GM12892 (cell line): Measurements from ENCODE around the gene TMEM138. TPM values are rescaled to one million over a fixed set of nuclear protein-coding genes. Genes with fewer than 3 reads are reported as not detected.

Experiments
- DNase-seq: peaks from one replicate; pipeline ENCODE4 v3.0.0; 2011; ENCODE audit not compliant: insufficient read length
- FAIRE-seq: peaks from 2 replicates; lab custom pipeline; 2011; peaks lifted over from hg19 to GRCh38; lab: Jason Lieb, UNC
- POLR2A ChIP-seq: IDR thresholded peaks from 2 replicates; pipeline ENCODE4 v1.6.1; 2011; ENCODE audit warnings: low read depth, low read length, control low read depth
- POLR2AphosphoS5 ChIP-seq: IDR thresholded peaks from 2 replicates; pipeline ENCODE4 v1.6.1; 2011; ENCODE audit warnings: low read depth, low read length, control low read depth
- TAF1 ChIP-seq: IDR thresholded peaks from 2 replicates; pipeline ENCODE4 v1.6.1; 2011; ENCODE audit warnings: low read depth, mild to moderate bottlenecking, control low read depth, low read length, borderline replicate concordance
- polyA plus RNA-seq: library from polyadenylated mRNA; unstranded; fragments of >200 nt; gene quantifications from one replicate; pipeline ENCODE4 v1.2.1, GENCODE V29; 2012; ENCODE audit warnings: missing spikeins, inconsistent platforms; ENCODE audit not compliant: missing spikeins

The TMEM138 gene
- polyA plus RNA-seq: 32.2 TPM

DNA sequence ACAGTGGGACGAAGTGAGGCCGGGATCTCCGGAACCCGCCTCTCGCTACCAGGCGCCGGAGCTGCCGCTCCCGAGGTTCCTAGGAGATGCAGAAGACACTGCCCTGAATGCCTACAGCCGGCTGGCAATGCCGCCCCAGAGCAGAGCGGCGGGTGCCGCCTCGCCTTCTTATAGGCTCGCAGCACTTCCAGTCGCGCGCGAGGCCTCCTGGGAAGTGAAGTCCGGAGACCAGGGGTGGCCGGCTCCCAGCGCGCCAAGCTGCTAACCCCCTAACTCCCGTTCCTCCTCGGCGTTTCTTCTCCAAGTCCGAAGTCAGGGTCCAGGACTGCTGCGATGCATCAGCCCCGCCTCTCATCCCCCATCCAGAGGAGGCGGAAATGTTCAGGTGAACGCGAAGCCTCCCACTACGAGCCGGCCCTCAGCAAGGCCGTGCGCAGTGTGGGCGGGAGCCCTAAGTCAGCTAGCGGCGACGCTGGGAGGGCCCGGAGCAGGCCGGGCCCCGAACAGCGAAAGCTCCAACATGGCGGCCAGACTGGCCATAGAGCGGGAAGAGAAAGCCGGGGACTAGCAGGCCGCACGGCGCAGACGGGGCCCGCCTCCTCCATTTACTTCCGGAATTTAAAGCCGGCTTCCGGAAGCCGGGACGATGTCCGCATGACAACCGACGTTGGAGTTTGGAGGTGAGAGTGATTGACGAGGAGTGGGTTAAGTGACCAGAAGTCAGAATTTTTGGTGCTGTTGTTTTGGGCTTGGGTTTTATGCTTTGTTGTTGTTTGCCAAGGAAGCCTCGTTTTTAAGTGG, at the start of gene TMEM138, which contains the start of gene CYB561A3:
TSS of gene TMEM138 (plus strand) at position 634 of the 801 bp plus-strand sequence. CDS start 2,017 bp downstream, outside the sequence.
TSS of gene CYB561A3 (minus strand) at position 142 of the 801 bp plus-strand sequence. CDS start 5,169 bp downstream, outside the sequence.
- TF ChIP-seq POLR2A (peak; percentile 94), TAF1 (peak; percentile 77), POLR2AphosphoS5 (peak; percentile 93)
- DNase-seq (peak; percentile 87), FAIRE-seq (peak; percentile 90)

DNA sequence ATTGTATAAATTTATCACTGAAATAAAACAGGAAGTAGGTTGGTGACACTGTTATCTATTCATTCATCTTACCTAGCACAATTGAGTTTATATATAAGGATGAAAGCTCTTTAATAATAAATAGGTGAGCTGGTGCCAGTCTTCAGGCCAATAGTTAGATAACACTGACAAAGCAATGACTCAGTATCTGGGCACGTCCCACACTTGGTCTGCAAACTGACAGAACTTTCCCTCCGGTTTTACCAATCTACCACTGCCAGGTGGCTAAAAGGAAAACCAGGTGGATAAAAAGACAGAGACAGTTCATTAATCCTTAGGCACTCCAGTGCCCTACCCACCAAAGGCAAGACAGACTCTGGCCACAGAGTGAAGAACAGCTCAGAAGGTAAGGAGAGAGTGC, 46.9 kb upstream of the TMEM138 start:
- FAIRE-seq (no peak), DNase-seq (no peak)

DNA sequence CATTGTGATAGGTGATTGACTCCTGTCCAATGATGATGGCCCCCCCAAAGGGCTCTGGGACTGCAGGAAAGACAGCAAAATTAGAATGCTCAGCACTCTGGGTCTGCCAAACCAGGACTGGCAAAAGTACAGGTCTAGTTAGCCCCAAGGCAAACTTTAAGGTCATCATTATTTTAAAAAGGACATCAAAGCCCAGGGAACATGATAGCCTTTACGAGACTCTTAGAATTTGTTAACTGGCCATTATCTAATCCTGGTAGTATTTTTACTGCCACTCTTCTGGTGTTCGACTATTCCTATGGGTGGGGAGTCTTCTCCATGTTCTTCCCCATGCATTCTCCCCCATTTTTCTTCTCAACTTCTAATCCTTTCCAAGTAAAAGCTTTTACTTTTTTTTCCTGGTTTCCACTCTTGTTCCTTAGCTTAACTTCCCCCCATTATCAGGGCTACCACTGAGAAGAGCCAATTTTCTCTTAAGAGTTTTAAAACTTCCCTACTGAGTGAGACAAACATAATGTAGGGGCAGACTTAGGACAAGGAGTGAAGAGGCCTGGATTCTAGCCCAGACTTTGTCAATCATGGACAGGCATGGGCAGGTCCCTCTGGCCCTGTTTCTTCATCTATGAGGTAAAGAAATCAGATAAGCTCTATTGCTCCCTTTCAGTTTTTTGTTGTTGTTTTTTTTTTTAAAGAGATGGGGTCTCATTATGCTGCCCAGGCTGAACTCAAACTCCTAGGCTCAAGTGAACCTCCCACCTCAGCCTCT, 36.3 kb upstream of the TMEM138 start:
- FAIRE-seq: no peak

More for the DNA sequence above, 46.9 kb upstream of the TMEM138 start:
- TF ChIP-seq POLR2A (no peak), POLR2AphosphoS5 (no peak), TAF1 (no peak)

DNA sequence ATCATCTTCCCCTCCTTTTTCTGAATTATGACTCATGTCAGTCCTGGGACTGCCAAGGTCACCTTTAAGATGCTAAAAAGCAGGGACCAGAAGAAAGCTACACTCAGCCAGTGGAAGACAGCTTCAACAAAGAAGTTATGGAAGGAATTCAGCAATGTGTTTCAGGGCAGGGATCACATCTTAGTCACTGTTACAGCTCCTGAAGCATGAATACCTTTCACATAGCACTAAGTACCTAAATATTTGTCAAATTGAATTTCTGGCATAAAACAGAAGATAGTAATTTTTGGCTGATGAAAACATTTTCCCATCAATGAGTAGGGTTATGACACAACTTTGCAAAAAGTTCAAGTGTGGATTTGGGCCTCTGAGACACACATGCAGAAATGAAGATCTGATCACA, 34.5 kb upstream of the TMEM138 start:
- no peak for FAIRE-seq
- DNase-seq: no peak
- TF ChIP-seq POLR2AphosphoS5 (no peak), POLR2A (no peak), TAF1 (no peak)

More for the DNA sequence above, 36.3 kb upstream of the TMEM138 start:
- TF ChIP-seq POLR2AphosphoS5: no peak
- TF ChIP-seq POLR2A: no peak
- DNase-seq: no peak

DNA sequence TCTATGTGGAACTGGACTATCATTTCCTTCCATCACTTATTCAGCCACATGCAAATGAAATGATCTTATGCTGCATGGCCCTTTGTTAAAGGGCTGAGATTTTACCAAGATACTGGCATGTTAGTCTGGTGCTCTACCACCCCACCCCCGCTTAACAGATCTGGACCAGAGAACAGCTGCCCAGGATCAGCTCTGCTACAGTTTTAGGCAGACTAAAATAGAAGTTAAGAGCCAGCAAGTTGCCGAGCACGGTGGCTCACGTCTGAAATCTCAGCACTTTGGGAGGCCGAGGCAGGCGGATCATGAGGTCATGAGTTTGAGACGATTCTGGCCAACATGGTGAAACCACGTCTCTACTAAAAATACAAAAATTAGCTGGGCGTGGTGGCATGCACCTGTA, 33.8 kb upstream of the TMEM138 start:
- TF ChIP-seq TAF1: no peak
- no peak for TF ChIP-seq POLR2A
- no peak for TF ChIP-seq POLR2AphosphoS5
- DNase-seq (no peak), FAIRE-seq (no peak)

DNA sequence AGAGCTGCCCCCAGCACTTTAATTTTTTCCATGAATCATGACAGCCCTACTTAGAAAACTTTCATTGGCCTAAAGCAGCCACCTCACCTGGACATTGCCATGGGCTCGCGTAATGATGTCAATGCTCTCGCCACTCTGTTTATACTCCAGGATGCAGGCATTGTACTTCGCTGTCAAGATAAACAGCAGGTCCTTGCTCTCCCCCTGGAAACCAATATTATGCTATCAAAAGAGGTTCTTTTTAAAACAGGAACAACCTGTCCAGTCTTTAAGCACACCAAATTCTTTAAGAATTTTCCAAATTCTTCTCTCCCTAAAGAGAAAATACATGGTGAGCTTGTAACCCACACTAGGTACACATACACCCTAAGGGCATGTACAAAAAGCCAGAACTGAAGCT, 32.3 kb upstream of the TMEM138 start:
- no peak for DNase-seq
- no peak for TF ChIP-seq POLR2A
- no peak for TF ChIP-seq TAF1
- TF ChIP-seq POLR2AphosphoS5: no peak
- FAIRE-seq: no peak

DNA sequence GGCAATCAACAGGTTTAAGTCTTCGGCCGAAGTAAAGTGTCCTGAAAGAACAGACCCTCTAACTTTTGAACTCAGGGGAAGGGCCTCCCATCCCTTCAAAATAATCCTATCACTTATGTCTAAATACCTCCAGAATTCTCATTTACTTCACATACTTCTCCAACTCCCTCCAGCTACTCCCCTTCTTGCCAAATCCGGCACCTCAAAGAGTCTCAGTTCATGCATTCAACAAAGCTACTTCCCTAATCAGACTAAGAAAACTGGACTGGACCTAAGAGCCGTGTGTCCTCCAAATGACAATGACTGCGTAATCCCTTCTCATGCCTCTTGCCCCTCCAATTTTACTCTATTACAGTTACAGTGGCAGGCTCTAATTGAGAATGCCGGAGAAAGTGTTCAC, 30.5 kb upstream of the TMEM138 start:
- TF ChIP-seq POLR2A (no peak), POLR2AphosphoS5 (no peak), TAF1 (no peak)
- FAIRE-seq: no peak
- no peak for DNase-seq

DNA sequence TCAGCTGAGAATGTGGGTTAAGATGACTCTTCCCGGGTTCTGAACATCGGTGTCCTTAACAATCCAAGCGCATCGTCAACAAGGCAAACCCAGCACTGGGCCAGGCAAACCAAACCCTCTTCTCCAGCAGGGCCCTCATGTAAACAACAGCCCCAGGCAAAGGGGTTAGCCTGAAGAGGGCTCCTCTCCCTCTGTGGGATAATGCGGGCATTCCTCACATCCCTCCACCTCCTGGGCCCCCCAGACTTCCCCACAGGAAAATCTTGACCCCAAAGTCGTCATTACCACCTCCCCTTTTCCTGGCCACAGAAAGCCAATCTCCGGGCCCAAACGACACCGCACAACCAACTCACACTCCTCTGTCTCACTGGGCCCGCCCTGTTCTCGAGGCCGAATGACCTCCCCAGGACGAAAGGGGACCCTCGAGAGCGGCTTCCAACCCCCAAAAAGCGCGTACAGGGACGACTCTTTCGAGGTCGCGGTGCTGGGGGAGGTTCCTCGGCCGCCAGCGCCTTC, 29.8 kb upstream of the TMEM138 start:
- FAIRE-seq (no peak), DNase-seq (no peak)
- TF ChIP-seq POLR2A (no peak), TAF1 (no peak), POLR2AphosphoS5 (no peak)

DNA sequence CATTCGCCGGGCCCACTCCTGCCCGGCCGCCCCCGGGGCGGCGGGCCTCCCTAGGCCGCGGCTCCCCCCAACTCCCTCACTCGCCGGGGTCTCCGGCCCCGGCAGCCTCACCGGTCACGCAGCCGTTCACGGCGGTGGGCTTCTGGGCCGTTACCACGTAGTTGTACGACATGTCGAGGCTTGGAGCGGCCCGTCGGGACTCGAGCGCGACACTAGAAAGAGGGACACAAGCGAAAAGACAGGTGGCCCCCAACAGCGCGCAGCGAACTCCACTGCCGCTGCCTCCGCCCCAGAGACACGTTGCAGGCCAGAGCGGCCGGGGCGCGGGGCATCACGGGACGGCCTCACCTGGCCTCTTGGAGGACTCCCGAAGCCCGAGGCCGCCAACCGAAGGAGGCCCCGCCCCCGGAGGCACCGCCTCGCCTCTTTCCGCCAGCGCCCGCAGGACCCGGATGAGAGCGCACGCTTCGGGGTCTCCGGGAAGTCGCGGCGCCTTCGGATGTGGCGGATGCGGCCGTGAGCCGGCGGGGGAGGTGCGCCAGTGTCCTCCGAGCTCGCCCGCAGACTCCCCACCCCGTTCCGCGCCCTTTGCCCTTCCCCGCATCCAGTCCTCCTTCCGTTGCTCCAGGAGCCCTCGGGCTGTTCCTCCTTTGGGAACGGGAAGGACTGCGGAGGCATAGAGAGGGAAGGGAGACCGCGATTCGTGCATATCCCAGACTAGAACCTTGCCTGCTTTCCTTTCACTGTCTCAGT, 29.2 kb upstream of the TMEM138 start, which contains the start of the genes DDB1 and TKFC:
TSS of gene DDB1 (minus strand) at position 309 of the 753 bp plus-strand sequence. CDS start at position 172, 137 bp downstream.
TSS of gene TKFC (plus strand) at position 432 of the 753 bp plus-strand sequence. CDS start 1,501 bp downstream, outside the sequence.
- DNase-seq (peak; percentile 97), FAIRE-seq (peak; percentile 93)
- peak; percentile 86 for TF ChIP-seq TAF1
- TF ChIP-seq POLR2AphosphoS5: peak; percentile 89
- TF ChIP-seq POLR2A: peak; percentile 91
